Measurements from ENCODE around the gene BRSK2. TPM values are rescaled to one million over a fixed set of nuclear protein-coding genes. Genes with fewer than 3 reads are reported as not detected.

Gene BRSK2
- total RNA-seq, 1 experiment from 2014 or later, result 23.6 TPM

DNA sequence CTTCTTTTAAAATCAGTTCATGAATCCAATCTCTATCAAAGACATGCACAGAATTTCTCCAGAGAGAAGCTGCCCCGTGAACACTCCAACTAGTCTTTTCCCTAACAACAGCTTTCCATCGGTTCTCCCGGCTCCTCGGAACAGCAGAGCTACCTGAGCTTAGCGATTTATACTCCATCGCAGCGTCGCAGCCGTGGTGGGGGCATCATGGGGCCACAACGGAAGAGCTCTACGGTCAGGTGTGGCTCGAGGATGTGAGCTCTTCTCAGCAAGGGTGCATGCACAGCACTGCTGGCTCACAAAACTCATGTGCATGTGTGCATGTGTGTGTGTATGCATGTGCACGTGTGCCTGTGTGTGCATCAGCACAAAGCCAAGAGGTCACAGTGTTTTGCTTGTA lies 108.5 kb downstream of the BRSK2 start:
- H3K27me3 ChIP-seq (ENCODE audit: control insufficient read depth, insufficient read depth, low read length), result no peaks in the 10 kb centered on the region
- no peak overlapping the region for H3K4me3 ChIP-seq (ENCODE audit: insufficient read depth, low read depth, low read length)
- DNase-seq, result no peak
- no peaks in the 10 kb centered on the region for H3K36me3 ChIP-seq (replicated peaks; ENCODE audit: control insufficient read depth, insufficient read depth, low read length)

DNA sequence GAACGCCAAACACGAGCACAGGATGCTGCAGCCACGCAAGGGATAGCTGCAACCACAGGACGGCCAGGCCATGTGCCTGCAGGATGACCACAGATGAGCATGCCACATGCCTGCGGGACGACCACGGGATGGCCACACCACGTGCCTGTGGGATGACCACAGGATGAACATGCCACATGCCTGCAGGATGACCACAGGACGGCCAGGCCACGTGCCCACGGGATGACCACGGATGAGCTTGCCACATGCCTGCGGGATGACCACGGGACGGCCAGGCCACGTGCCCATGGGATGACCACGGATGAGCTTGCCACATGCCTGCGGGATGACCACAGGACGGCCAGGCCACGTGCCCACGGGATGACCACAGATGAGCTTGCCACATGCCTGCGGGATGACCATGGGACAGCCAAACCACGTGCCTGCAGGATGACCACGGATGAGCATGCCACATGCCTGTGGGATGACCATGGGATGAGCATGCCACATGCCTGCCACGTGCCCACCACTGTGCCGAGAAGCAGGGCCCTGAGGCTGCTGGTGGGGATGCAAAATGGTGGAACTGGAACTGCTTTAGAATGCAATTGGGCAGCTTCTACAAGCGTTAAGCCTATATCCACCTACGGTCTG lies 109.6 kb downstream of the BRSK2 start:
- Histone ChIP-seq H3K4me3 (ENCODE audit: insufficient read depth, low read depth, low read length) (no peak overlapping the region), H3K27me3 (ENCODE audit: control insufficient read depth, insufficient read depth, low read length) (no peaks in the 10 kb centered on the region), H3K36me3 (replicated peaks; ENCODE audit: control insufficient read depth, insufficient read depth, low read length) (no peaks in the 10 kb centered on the region)
- no peak for DNase-seq

DNA sequence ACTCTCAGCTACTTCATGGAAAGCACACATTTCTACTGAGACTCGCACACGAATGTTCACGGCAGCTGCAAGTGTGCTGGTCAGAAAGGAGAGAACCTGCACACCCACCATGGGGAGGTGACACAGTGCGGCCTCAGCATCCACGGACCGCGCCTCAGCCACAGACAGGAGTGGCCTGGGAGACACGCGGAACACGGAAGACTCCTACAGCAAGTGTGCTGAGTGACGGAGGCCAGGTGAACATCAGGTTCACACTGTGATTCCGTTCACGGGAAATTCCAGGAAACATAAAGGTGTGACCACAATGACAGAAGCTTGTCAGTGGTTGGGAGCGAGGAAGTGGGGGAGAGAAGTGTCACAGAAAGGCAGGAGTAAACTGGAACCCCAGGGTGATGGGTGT lies 110.2 kb downstream of the BRSK2 start:
- Histone ChIP-seq H3K36me3 (replicated peaks; ENCODE audit: control insufficient read depth, insufficient read depth, low read length) (no peaks in the 10 kb centered on the region), H3K4me3 (ENCODE audit: insufficient read depth, low read depth, low read length) (no peak overlapping the region), H3K27me3 (ENCODE audit: control insufficient read depth, insufficient read depth, low read length) (no peaks in the 10 kb centered on the region)
- DNase-seq, result no peak

DNA sequence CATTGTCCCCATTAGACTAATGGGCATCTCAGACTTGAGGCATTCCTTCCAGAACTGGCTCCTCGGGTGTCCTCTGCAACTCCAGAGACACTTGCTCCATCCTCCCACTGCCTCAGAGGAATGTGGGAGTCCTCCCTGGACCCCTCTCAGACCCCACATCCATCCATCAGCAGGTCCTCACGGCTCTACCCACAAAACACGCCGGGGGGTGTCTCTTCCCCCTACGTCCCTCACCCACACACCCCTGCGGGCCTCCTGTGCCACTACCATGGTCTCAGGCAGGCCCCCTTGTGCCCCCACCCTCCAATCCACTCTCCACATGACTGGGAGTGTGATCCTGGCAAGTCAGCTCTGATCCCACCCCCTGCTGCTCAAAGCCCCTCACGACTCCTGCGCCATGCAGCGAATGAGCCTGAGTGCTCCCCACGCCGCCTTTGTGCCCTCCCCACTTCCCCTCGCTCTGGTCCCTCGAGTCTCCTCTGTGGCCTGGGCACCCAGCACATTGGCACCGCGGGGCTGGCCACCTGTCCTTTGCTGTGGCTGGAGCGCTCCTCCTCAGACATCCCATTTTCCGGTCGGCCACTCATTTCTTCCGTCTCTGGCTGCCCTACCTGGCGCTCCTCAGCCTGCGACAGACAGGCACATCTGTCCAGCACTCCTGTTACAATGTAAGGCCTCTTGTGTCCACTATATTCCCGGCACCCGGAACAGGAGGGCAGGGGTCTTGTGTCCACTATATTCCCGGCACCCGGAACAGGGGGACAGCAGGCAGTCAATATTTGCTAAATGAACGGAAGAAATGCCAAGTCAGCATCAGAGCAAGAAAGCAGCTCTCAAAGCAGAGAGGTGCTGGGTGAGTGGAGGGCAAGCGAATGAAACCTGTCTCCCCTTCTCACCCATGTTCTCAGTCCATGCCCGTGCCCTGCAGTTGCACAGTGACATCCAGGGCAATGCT lies 111.0 kb downstream of the BRSK2 start:
- no peak for DNase-seq
- no peaks in the 10 kb centered on the region for H3K27me3 ChIP-seq (ENCODE audit: control insufficient read depth, insufficient read depth, low read length)
- H3K36me3 ChIP-seq (replicated peaks; ENCODE audit: control insufficient read depth, insufficient read depth, low read length), result no peaks in the 10 kb centered on the region
- no peak overlapping the region for H3K4me3 ChIP-seq (ENCODE audit: insufficient read depth, low read depth, low read length)

DNA sequence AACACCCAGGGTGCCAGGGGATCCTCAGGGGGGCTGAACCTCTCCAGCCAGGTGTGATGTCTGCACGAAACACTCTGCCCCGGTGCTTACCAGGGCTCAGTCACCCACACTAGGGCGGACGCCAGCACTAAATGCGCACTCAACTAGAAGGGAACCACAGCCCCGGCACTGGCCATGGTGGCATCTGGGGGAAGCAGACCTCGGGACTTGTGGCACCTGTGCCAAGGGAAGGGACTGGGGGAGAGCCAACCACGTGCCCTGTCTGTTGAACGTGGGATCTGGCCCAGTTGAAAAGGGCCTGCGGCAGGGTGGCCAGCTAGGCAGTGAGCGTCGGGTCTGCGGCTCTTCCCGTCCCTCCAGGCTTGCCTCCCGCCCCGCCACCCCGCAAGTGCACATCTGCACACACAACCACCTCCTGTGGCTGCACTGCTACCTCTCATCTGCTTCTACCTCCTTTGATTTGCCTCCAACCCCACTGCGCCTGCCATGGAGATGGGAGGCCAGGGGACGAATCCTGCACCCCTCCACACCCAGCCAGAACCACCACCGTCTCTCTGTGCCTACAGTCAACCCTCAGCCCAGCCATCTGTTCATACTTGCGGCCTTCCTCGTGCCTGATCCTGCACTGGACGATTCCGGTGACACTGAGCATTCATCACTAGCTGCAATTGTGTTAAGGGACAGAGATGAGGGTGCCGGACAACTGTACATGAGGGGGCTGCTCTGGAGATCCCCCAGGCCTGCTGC lies 111.9 kb downstream of the BRSK2 start:
- H3K36me3 ChIP-seq (replicated peaks; ENCODE audit: control insufficient read depth, insufficient read depth, low read length), result no peaks in the 10 kb centered on the region
- no peaks in the 10 kb centered on the region for H3K27me3 ChIP-seq (ENCODE audit: control insufficient read depth, insufficient read depth, low read length)
- no peak for DNase-seq
- no peak overlapping the region for H3K4me3 ChIP-seq (ENCODE audit: insufficient read depth, low read depth, low read length)

DNA sequence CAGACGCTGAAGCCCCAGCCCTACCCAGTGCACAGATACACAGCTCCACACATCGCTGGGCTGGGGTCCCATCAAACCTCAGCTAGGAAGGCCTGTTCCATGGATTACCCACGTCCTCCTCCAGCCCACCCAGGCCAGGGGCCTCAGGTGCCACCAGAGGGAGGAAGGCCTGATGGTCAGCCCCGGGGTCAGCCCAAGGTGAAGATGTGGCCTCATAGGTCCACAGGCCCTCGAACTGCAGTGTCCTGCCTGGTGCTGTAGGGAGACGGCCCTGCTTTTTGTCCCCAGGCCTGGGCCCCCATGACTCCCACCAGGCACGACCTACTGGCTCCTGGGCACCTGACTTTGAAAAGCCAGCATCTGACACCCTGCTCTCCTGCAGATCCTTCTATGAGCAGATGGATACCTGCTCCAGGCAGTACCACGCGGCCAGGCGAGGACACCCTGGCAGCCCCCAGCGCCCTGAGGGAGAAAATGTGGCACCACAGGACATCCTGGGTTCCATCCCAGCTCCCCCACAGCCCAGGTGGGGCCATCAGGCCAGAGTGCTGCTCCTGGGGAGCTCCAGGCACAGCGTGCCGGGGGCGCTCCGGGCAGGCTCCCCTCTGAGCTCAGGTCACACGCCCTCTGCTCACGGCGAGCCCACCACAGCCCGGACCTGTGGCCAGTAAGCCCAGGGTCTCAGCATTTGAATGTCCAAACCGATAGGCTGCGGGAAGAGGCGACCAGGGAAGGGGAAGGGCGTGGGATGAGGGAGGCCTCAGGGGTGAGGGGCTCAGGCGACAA lies 112.6 kb downstream of the BRSK2 start:
- Histone ChIP-seq H3K27me3 (ENCODE audit: control insufficient read depth, insufficient read depth, low read length) (no peaks in the 10 kb centered on the region), H3K4me3 (ENCODE audit: insufficient read depth, low read depth, low read length) (no peak overlapping the region), H3K36me3 (replicated peaks; ENCODE audit: control insufficient read depth, insufficient read depth, low read length) (no peaks in the 10 kb centered on the region)
- DNase-seq, result no peak

DNA sequence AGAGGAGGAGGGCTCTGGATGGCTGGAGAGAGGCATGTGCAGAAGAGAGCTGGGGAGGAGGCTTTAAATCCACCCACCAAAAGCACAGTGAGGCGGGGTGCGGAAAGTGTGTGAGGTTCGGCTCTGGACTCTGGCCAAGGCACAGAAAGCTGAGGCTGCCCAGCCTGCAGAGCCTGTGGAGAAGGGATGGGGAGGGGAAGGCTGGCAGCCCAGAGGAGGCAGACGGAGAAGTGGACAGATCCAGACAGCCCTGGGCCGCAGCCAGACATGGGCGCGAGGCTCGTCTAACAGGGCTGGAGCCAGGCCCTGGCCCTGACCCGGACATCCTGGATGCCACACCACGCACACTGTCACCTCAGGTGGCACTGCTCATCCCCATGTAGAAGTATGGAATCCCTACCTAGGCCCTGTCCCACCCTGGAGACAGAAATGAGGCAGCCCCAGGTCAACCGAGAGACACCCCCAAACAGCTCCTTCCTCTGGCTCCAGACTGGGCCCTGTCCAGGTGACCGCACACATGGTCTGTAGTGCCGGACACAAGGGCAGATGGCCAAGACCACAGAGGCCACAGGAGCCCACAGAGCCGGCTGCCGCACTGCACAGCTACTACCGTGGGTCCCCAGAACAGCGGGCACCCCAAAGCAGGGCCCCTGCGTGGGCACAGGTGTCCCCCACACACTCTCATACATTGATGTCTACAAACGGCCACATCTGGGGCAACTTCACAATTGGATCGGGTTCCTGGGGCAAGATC lies 113.4 kb downstream of the BRSK2 start:
- DNase-seq, result no peak
- H3K27me3 ChIP-seq (ENCODE audit: control insufficient read depth, insufficient read depth, low read length), result no peaks in the 10 kb centered on the region
- no peak overlapping the region for H3K4me3 ChIP-seq (ENCODE audit: insufficient read depth, low read depth, low read length)
- H3K36me3 ChIP-seq (replicated peaks; ENCODE audit: control insufficient read depth, insufficient read depth, low read length), result no peaks in the 10 kb centered on the region

DNA sequence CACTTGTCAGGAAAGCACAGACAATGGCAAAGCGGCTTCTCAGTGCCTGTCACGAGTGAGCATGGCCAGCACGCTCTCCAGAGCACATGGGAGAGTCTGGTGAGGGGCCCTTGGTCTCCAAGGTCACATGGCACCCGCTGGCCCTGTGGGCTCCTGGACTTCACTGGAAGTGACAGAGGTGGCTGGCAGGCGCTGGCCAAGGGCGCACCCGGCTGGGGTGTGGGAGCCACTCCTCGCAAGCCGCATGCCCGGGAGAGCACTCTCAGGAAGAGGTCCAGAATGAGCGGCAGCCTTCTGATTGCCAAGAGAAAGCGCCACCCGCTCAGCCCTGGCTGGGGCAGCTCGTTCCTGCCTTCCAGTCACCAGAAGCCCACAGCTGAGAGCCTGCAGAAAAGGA lies 114.0 kb downstream of the BRSK2 start:
- Histone ChIP-seq H3K27me3 (ENCODE audit: control insufficient read depth, insufficient read depth, low read length) (no peaks in the 10 kb centered on the region), H3K36me3 (replicated peaks; ENCODE audit: control insufficient read depth, insufficient read depth, low read length) (no peaks in the 10 kb centered on the region), H3K4me3 (ENCODE audit: insufficient read depth, low read depth, low read length) (no peak overlapping the region)
- DNase-seq, result no peak

DNA sequence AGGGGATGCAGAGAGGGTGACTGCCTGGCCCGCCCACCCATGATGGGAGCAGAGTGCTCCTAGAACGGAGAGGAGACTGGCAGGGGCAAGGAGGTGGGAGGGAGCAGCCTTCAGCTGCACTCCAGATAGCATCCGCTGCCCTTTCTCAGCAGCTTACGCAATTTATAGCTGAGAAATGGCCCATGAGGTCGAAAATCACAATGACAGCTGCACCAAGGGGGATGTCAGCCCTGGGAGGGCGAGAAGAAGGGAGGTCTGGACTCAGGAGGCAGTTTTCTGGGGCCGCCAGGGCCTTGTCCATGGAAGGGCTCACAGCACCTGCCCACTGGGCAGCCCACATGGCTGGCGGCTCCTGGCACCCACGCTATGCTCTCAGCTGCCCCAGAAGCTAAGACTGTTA lies 114.4 kb downstream of the BRSK2 start:
- Histone ChIP-seq H3K36me3 (replicated peaks; ENCODE audit: control insufficient read depth, insufficient read depth, low read length) (no peaks in the 10 kb centered on the region), H3K4me3 (ENCODE audit: insufficient read depth, low read depth, low read length) (no peak overlapping the region), H3K27me3 (ENCODE audit: control insufficient read depth, insufficient read depth, low read length) (no peaks in the 10 kb centered on the region)
- DNase-seq, result no peak

DNA sequence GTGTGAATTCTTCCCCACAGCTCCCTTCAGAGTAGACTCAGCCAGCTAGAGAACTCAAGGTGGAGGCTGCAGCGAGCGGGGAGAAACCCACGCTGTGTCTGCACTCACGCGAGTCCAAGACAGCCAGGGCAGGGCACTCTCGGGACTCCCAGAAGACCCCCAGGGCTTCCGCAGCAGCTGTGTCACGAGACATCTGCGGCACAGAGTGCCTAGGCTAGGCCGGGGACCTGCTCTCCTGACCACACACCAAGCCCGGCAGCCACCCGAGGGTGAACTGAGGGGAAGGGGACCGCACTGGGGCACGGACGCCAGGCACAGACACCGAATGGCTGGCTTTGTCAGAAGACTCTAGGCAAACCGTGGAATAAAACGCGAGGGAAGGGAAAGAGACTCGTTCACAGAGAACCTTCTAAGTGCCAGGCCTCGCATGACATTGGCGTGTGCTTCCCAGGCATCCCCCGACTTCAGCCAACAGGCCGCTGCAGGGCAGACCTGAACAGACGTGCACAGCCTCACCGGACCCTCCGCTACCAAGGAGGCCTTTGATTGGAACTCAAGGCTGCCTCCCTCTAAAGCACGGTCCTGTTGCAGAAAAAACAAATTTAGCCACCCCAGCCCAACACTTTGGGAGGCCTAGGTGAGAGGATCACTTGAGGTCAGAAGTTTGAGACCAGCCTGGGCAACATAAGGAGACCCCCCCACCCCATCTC lies 115.0 kb downstream of the BRSK2 start:
- no peaks in the 10 kb centered on the region for H3K27me3 ChIP-seq (ENCODE audit: control insufficient read depth, insufficient read depth, low read length)
- DNase-seq, result no peak
- no peaks in the 10 kb centered on the region for H3K36me3 ChIP-seq (replicated peaks; ENCODE audit: control insufficient read depth, insufficient read depth, low read length)
- H3K4me3 ChIP-seq (ENCODE audit: insufficient read depth, low read depth, low read length), result no peak overlapping the region

DNA sequence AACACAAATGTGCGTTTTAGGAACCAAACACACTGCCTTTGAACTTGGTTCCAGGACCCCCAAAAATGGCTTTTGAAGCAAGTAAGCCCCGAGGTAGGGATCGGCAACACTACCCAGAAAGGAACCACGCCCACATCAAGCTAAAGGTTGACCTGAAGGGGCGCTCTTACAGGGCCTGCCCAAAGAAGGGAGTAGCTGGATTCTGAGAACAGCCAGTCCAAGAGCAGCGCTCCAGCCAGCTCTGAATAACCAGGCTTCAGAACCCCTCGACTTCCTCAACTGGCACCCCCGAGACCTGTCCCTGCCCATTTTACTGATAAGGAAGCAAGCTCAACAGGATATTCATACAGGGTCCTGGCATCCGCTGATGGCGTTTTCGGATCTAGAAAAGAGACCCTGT lies 115.7 kb downstream of the BRSK2 start:
- DNase-seq, result peak; percentile 87
- no peaks in the 10 kb centered on the region for H3K36me3 ChIP-seq (replicated peaks; ENCODE audit: control insufficient read depth, insufficient read depth, low read length)
- no peak overlapping the region for H3K4me3 ChIP-seq (ENCODE audit: insufficient read depth, low read depth, low read length)
- no peaks in the 10 kb centered on the region for H3K27me3 ChIP-seq (ENCODE audit: control insufficient read depth, insufficient read depth, low read length)

DNA sequence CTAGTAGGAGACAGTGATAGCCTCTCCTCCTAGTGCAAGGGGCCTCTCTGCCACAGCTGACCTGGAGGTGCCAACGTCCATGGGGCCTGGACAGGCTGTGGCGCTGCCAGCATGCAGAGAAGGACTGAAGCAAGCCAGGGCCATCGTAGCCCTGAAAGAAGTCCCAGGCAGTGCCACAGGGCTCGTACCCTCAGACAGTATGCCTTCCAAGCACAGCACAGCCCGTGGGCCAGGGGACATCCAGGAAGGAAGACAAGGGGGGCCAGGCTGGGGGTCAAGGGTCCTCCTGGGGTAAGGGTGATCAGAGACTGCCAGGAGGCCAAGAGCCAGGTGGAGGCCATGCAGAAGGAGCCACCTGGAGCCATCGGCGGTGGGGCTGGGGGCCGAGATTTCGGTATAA lies 117.2 kb downstream of the BRSK2 start:
- no peak for DNase-seq
- H3K36me3 ChIP-seq (replicated peaks; ENCODE audit: control insufficient read depth, insufficient read depth, low read length), result no peaks in the 10 kb centered on the region
- no peak overlapping the region for H3K4me3 ChIP-seq (ENCODE audit: insufficient read depth, low read depth, low read length)
- no peaks in the 10 kb centered on the region for H3K27me3 ChIP-seq (ENCODE audit: control insufficient read depth, insufficient read depth, low read length)

DNA sequence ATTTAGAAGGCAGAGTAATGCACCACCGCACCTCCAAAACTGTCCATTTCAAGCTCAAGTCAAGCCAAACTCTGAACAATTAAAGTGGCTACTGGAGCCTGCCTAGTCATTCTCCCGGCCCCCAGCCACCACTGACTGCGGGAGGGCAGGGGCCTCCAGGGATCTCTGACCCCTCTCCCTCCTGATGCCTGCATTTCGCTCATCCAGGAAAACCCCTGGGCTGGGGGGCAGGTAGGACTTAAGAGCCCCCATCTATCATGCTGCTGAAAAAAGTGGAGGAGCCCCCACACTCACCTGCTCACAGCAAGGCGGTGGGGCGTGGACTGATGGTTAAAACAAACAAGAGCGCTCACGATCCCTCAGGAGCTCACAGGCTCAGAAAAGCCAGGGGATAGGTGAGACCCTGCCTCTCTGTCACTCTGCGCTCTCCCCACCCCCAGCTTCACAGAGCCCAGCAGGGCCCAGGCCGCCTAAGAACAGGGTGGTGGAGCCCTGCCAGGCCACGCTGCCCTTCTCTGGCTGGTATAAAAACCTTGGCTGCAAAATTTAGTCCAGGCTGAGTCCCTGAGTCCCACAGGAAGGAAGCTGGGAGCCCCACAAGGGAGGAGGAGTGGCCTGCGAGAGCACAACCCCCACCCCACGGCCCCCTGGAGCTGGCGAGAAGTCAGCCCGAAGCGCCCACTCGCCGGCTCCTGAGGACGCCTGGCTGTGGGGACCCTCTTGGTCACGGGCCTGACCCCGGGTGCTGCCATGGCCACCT lies 117.8 kb downstream of the BRSK2 start:
- Histone ChIP-seq H3K36me3 (replicated peaks; ENCODE audit: control insufficient read depth, insufficient read depth, low read length) (no peaks in the 10 kb centered on the region), H3K27me3 (ENCODE audit: control insufficient read depth, insufficient read depth, low read length) (no peaks in the 10 kb centered on the region), H3K4me3 (ENCODE audit: insufficient read depth, low read depth, low read length) (no peak overlapping the region)
- peak; percentile 84 for DNase-seq
